Kidney tubule cell (primary cell): ENCODE measurements around the gene TCF12.
"Not testable (repeated sequence)": the region's sequence is repeated elsewhere in the genome, so short reads cannot be mapped to it uniquely, and the experiment has no call there.

ENCODE experiments used
- DNase-seq: peaks from one replicate; pipeline ENCODE4 v3.0.0-alpha.2; 2018; ENCODE audit warnings: low spot score

Gene TCF12

DNA sequence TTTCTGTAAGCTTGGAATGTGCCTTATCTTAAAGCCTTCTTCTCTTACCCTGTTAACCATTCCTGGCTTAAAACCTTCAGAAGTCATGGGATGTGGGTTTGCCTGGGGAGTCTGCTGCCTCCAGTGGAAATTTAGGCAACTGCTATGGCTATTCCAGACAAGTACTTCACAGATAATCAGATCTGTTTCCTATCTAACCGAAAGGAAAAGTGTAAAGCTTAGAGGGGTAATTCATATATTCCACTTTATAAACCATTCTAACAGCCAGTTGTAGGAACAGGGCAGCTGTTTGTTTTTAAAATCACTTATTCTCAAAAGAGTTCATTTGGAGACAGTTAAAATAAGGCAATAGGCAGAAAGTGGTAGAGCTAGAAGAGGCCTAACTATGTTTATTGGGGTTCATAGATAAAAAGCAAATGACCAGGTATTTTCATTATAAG is 219.9 kb downstream of the TCF12 start:
- DNase-seq = peak; percentile 65

DNA sequence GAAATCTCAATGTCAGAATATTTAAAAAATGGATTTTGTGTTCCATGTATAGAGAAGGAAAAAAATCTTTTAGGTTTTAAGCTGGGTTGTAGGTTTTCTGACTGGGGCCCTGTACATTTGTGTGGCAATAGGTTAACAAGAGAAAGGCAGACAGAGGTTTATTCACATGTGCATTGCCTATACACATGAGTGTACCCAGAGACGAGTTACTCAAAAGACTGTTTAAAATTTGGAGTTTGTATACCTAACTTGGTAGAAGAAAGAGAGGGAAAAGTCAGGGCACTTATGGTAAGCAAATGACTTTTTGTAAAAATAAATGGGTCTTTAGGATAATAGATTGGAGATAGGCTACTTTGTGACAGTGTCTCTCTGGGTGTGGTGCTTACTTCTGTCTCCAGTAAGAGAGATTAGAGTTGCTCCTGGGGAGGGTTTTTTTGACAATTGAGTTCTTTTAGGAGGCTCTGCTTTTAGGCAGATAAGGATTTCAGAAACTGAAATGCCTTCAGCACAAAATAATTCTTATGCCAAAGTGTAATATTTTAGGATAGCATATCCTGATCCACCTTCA is 225.2 kb downstream of the TCF12 start:
- no peak for DNase-seq

DNA sequence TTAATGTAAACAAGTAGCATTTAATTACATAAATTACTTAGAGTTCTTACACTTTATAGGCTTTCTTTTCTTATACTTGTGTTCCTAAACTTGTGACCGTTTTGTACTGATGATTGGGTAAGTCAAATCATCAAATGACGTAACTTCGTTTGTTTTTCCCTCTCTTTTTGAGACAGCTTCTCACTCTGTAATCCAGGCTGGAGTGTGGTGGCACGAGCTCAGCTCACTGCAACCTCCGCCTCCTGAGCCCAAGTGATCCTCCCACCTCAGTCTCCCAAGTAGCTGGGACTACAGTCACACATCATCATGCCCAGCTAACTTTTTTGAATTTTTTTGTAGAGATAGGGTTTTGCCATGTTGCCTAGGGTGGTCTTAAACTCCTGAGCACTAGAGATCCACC is 226.0 kb downstream of the TCF12 start:
- no peak for DNase-seq

DNA sequence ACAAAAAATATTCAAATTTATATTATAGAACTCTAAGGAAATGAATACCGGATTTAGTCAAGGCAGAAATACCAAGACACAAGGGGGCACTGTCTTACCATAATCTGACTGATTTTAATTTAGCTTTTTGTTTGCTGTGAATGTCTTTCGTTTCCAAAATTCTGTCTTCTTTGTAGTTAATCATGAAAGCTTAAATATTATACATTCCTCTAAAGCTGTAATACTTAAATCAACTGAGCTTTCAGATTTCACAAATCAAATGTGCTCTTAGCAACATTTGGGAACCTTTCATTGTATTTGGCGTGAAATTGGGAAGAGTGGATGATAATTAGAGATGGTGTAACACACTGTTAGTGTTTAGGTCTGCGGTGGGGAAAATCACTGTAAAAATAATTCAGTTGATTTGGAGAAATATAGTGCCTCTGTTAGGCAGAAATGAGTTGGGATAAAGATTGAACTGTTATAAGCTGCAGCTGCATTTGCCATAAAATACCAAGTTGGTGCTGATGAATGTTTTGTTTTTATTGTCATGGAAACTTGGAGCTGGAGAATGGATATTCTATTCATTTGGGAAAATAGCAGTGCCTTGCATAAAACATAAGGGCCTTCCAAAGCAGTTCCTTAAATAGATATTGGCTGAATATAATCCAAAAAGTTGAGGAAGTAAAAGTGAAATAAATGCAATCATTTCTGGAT is 228.2 kb downstream of the TCF12 start:
- DNase-seq = peak; percentile 46

DNA sequence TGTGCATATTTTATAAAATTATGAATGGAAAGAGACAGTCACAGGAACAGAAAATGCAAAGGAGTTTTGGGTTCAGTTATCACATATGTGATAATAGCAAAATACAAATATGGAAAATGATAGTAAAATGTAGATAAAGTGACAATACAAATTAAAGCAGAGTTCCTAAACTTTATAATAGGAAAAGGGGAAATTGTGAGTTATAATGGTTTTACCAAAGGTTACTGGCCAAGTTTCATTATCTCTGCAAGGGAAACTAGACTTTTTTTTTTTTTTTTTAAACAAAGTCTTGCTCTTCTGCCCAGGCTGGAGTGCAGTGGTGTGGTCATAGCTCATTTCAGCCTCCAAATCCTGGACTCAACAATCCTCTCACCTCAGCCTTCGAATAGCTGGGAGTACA is 229.2 kb downstream of the TCF12 start:
- DNase-seq = no peak

DNA sequence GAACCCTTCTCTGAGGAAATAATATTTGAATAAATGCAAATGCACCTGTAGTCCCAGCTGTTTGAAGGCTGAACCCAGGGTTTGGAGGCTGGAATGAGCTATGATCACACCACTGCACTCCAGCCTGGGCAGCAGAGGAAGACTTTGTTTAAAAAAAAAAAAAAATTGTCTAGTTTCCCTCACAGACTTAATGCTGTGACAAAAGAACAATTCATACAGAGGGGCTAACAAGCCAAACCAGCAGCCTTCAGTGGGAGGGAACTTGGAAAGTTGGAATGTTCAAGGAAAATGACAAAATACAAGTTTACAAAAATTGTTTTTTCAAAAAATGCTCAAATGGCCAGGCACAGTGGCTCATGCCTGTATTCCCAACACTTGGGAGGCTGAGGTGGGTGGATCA is 229.8 kb downstream of the TCF12 start:
- DNase-seq = no peak

DNA sequence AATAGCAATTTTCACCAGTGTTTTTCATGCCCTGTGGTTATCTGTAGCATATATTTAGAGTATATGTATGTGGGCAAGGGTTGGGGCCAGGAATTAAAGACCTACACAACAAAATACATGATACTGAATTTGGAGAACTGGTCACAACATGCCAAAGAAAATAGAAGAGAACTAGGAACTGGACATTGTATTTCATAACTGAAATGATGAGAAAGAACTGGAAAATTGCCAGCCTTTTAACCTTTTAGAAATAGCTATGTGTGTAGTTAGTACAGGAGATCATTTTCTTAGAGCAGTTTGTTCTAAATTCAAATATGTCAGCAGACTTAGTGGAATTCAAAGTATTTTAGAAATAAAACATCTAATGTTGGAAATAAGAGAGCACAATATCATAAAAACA is 230.8 kb downstream of the TCF12 start:
- DNase-seq = no peak

DNA sequence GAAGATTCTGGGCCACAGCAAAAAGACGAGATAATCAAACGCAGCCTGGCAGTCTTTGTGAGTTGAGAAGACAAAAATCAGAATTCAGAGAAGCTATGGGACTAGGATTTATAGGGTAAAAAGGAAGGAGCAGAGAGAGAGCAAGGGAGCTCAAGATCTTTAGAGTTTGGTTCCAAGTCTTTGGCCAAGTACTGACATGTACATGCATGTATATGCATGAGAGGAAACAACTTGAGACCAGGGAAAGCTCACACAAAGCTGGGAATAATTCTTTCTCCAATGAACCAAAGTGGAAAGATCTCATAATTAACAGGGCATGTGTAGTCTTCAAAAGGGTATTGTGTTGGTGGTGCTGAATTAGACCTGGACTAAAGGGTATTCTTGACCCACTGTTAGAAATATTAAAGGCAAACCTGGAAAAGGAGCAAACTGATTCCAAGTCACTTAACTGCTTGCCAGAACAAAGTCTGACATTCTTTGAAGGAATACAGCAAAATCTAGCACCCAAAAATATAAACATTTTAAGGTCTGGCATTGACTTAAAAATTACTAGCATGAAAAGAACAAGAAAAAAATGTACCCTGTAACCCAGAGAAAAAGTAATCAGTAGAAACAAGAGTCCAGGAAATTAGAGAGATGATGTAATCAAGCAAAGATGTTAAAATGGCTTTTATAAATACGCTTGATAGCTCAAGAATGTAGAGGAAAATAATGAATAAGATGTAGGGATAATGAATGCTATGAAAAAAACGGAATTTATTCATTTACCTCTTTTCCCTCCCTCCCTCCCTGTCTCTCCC is 231.8 kb downstream of the TCF12 start:
- peak; percentile 35 for DNase-seq

DNA sequence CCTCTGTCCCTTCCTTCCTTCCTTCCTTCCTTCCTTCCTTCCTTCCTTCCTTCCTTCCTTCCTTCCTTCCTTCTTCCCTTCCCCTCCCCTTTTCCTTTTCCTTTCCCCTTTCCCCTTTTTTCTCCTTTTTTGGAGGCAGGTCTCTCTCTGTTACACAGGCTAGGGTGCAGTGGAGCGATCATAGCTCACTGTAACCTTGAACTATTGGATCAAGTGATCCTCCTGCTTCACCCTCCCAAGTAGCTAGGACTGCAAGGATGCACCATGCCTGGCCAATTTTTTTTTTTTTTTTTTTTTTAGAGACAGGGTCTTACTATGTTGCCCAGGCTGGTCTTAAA is 232.4 kb downstream of the TCF12 start:
- DNase-seq = not testable (repeated sequence)

DNA sequence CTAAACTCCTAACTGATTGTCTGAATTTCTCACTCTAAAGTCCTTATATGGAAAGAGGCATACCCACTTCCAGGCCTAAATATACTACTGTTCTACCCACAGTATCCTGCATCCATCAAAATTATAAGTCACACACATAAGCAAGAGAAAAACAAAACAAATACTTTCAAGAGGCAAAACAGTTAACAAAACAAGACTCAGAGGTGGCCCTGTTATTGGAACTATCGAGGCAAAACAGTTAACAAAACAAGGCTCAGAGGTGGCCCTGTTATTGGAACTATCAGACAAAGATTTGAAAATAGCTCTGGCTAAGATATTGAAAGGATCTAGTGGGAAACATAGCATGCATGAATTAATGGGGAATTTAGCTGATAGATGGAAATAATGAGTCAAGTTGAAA is 233.7 kb downstream of the TCF12 start:
- no peak for DNase-seq

DNA sequence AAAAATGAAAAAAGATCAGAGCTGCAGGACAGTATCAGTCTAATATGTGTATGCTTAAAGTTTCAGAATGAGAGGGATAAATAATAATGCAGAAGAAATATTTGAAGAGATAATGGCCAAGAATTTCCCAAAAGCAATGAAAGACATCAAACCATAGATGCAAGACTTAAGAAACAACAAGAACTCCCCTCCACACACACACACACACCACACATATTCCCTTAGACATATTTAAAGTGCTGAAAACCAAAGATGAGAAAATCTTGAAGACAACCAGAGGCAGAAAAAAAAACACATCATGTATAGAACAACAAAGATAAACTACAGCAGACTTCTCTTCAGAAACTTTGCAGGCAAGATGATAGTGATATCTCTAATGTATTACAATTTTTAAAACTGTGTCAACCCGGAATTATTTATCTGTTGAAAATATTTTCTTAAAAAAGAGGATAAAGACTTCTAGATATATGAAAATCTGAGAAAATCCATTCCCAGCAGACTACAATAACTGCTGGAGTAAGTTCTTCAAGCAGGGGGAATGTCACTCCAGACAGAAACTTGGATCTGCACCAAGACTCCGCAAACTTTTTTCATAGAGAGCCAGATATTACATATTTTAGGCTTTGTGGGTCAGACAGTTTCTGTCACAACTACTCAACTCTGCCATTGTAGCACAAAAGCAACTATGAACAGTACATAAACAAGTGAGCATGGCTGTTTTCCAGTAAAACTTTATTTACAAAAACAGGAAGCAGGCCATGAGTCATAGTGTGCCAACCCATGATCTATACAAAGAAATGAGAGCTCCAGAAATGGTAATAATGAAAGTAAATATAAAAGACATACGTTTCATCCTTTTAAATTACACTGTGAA is 234.5 kb downstream of the TCF12 start:
- peak; percentile 7 for DNase-seq

DNA sequence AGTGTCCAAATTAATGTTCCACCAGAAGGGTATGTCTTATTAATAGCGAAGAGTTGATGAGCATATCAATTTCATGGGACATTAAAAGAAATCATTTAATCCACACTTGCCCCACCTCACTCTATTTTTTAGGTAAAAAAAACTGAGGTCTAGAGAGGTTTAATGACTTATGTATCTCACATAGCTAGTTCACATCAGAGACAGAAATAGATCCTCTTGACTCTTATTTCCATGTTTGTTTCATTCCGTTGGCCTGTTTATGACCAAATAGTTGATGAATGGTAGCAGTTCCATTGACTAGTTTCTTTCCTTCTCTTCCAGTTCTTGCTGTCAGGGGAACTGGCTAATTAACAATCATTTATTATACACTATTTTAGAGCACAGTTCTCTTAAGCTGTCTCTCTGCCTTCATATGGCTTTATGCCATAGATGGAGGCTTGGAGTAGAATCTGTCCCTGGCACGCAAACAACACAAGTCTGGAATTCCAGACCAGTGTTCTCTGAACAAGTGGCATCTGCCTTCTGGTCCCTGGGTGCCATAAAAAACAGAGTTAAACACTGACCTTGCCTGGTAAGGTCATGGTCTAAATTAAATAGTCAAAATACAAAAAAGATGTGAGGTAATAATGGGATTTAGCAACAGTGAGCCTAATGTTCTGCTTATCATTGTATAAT is 237.9 kb downstream of the TCF12 start:
- no peak for DNase-seq

DNA sequence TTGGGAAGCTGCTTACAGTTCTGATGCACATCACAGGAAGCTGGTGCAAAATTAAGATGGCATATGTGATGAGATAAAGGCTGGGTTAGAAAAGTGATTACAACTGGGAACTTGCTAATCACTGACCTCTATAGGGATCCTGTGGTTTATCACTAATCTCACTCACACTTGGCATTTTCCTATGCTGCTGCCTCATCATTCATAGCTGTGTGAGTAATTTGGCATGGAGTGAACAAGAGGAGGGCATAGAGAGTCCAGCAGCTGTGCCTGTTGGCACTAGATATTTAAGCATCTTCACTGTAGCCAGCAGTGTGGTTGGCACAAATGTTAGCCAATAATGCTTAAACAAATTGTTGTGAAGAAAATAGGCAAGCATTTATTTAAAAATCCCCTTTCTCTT is 240.1 kb downstream of the TCF12 start:
- DNase-seq = peak; percentile 63

DNA sequence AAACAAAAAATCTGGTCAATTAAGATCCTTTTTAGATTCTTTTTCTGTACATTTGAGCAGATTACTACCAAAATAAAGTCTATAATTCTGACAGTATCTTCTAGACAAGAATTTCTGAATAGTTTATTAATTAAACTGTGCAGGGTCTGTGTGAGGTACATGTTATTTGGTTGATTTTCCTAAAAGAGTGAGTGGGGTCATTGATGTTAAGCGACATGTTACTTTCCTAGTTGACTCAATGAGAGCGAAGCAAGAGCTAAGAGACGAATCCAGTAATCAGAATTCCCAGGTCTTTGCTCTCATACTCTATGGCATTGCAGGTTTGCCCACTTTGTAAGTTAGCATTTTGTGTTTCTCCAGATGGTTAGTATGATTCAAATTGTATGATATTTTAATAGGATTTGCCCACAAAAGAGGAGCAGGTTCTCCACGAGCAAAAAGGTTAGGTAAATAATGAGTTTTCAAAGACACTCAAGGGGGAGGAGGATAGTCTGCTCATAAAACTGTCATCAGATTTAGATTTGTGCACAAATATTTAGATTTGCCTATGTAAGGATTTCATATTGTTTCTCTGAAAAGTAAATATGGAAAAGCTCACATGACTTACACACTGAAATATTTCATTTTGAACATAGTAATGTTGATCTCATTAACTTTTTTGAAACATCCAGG is 240.7 kb downstream of the TCF12 start:
- no peak for DNase-seq

DNA sequence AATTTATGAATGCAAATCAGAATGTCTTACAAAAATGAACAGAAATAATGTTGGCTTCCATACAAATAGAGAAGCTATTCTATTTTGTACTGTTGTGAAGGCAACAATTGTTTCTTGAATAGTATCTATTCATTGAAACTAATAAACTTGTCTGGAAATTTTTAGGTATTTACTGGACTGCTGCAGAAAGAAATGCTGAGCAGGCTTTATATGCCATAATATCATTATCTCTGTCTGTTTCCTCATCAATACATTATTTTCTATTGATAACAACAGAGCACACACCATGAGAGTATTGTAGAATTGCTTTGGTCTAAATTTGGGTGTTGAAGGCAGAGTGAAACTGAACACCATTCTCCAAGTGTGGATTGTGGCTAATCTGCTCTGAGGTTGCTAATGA is 241.3 kb downstream of the TCF12 start:
- DNase-seq = no peak

DNA sequence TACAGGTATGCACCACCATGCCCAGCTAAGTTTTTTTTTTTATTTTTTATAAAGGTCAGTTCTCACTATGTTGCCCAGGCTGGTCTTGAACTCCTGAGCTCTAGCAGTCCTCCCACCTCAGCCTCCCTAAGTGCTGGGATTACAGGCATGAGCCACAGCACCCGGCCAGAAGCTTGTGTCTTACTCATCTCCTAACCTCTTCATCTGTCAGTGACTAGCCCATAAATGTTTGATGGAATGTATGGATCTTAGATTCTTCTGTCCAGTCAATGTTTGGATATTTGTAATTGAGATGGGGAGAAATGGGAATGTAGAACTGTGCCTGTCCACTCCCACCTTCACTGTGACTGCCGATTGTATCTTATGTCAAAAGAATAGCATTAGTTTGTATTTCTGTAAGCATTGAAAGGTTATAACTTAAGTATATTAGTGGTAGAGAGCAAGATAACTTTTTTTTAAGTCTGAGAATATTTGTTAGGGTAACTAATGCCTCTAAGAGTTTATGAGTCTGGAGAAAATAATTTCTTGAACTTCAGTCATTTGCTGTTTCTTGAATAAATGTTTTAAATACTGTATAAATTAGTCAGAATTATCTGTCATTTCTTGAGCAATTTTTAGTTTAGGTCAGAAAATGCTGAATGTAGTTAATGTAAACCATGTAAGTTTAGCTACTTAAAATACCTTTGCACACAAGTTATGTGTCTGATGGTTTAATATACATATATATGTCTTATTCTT is 242.5 kb downstream of the TCF12 start:
- DNase-seq = peak; percentile 17

DNA sequence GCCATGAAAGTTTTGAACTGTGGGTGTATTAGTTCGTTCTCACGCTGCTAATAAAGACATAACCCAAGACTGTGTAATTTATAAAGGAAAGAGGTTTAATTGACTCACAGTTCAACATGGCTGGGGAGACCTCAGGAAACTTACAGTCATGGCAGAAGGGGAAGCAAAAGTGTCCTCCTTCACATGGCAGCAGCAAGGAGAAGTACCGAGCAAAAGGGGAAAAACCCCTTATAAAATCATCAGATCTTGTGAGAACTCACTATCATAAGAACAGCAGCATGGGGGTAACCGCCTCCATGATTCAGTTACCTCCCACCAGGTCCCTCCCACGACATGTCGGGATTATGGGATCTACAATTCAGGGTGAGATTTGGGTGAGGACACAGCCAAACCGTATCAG is 245.8 kb downstream of the TCF12 start:
- not testable (repeated sequence) for DNase-seq

DNA sequence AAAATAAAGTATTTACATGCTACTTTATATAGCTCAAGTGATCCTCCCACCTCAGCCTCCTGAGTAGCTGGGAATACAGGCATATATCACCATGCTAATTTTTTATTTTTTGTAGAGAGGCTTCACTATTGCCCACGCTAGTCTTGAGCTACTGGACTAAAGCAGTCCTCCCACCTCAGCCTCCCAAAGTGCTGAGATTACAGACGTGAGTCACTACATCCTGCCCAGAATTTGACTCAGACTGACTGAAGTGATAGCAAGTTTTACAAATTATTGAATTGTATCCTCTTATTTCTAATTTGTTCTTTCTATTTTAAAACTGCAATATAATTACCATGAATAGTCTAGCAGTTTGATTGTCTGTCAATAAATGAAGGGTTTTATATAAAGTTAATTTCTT is 247.5 kb downstream of the TCF12 start:
- peak; percentile 51 for DNase-seq

DNA sequence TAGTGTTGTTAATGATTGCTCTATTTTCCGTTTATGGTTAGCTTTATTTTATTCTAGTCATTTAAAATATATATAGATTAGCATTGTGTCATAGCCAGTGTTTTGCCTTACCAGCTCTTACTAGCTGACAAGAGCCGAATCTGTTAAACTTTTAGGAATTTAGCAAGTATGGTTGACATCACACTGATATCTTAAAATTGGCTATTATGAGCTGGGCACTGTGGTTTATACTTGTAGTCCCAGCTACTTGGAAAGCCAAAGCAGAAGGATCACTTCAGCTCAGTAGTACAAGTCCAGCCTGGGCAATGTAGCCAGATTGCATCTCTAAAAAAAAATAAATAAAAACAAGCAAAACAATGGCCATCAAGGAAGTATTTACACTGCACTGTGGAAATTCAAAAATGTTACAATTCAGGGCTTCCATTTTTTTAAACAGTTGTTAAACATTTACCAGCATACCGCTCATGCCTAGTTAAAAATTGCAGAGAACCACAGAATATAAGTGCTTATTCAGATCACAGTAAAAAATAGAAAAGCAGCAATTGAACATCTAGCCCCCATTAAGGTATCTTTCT is 249.5 kb downstream of the TCF12 start:
- peak; percentile 54 for DNase-seq

DNA sequence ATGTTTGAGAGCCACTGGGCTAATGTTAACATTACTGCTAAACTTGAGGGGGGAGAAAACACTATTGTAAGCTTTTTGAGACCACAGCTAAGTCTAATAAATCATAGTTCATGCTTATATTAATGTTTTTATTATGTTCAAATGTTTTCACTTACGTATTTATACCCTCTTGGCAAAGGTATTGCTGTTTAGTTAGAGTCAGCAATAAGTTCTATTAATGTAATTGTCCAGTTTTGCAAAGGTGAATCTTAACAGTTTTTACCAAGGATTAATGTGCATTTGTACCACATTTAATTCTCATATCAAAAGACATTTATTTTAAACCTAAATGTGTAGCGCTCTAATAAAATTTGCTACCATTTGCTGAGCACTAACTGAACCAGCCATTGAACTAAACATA is 251.2 kb downstream of the TCF12 start:
- no peak for DNase-seq
